Measurements from ENCODE around the gene AP1G1. TPM values are rescaled to one million over a fixed set of nuclear protein-coding genes. Genes with fewer than 3 reads are reported as not detected.

AP1G1 gene
- total RNA-seq, 1 experiment from 2014 or later: 139 TPM

GRCh38 chr16:71843572-71843971 is 34.9 kb upstream of the AP1G1 start:
- H3K27me3 Mint-ChIP-seq (ENCODE audit: insufficient read depth, unreplicated experiment): no peaks in the 10 kb centered on the region

DNA sequence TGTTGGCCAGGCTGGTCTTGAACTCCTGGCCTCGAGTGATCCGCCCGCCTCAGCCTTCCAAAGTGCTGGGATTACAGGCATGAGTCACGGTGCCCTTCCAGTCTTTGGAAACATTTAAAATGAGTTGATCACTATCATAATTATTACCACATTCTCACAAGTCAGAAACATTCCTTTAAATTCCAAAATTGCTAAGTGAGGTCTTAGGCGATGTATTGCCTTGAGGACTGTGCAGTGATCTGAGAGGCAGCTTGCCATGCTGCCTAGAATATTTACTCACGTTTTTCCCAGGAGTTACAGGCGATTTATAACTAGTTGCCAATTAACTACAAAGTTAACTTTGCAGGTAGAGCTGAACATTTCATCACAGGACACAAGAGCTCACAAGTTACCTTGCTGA is 31.4 kb upstream of the AP1G1 start:
- no peaks in the 10 kb centered on the region for H3K4me1 Mint-ChIP-seq (ENCODE audit: low read depth, unreplicated experiment)
- no peaks in the 10 kb centered on the region for H3K36me3 ChIP-seq (ENCODE audit: control insufficient read depth, insufficient read depth, low read length)
- TF ChIP-seq CTCF (IDR thresholded peaks at IDR 0.05; ENCODE audit: insufficient read depth in 1 of 2, low read depth in 1 of 2, low read length in 1 of 2, severe bottlenecking in 1 of 2, unreplicated experiment in 1 of 2): no peak
- no peak overlapping the region for H3K4me3 ChIP-seq (ENCODE audit: low read depth, low read length)
- POLR2A ChIA-PET: interaction anchor here (0.6 to 1.1 kb wide), 3 partner anchors 18 to 1369 kb away, joined by 3 read pairs; partner anchors contain the start of gene AP1G1
- CTCF ChIA-PET: interaction anchor here (0.5 kb wide), 1 partner anchor 275 kb away, joined by 5 read pairs; no protein-coding TSS in a partner anchor
- no peak overlapping the region for H3K27ac Mint-ChIP-seq (ENCODE audit: unreplicated experiment)
- no peaks in the 10 kb centered on the region for H3K27me3 Mint-ChIP-seq (ENCODE audit: insufficient read depth, unreplicated experiment)
- no peaks in the 10 kb centered on the region for H3K27me3 ChIP-seq (replicated peaks; ENCODE audit: control insufficient read depth, insufficient read depth, low read length)
- intact Hi-C loops (cut with micrococcal nuclease; ENCODE audit: unreplicated experiment): no loop called here
- H3K4me3 Mint-ChIP-seq (ENCODE audit: unreplicated experiment): no peak overlapping the region
- no TSS peak for BruUV-seq (replicated peaks)
- H3K9me3 ChIP-seq: no peaks in the 10 kb centered on the region
- no peaks in the 10 kb centered on the region for H3K9me3 Mint-ChIP-seq (ENCODE audit: unreplicated experiment)
- no peaks in the 10 kb centered on the region for H3K4me1 ChIP-seq
- peaks cover under 1% of the 10 kb centered on the region for H3K36me3 Mint-ChIP-seq (ENCODE audit: insufficient read depth, unreplicated experiment)
- DNase-seq: no peak

More at GRCh38 chr16:71843572-71843971, 34.9 kb upstream of the AP1G1 start:
- Histone ChIP-seq H3K36me3 (ENCODE audit: control insufficient read depth, insufficient read depth, low read length) (no peaks in the 10 kb centered on the region), H3K4me1 (peaks cover 8% of the 10 kb centered on the region; the same call in 1 of the 2 replicates), H3K9me3 (no peaks in the 10 kb centered on the region), H3K27me3 (replicated peaks; ENCODE audit: control insufficient read depth, insufficient read depth, low read length) (no peaks in the 10 kb centered on the region), H3K4me3 (ENCODE audit: low read depth, low read length) (no peak overlapping the region)
- intact Hi-C loops (cut with micrococcal nuclease; ENCODE audit: unreplicated experiment): no loop called here
- H3K36me3 Mint-ChIP-seq (ENCODE audit: insufficient read depth, unreplicated experiment): peaks cover 24% of the 10 kb centered on the region
- peaks cover 9% of the 10 kb centered on the region for H3K4me1 Mint-ChIP-seq (ENCODE audit: low read depth, unreplicated experiment)
- no TSS peak for BruUV-seq (replicated peaks)
- DNase-seq: no peak
- H3K9me3 Mint-ChIP-seq (ENCODE audit: unreplicated experiment): no peaks in the 10 kb centered on the region
- no peak overlapping the region for H3K4me3 Mint-ChIP-seq (ENCODE audit: unreplicated experiment)
- TF ChIP-seq CTCF (IDR thresholded peaks at IDR 0.05; ENCODE audit: insufficient read depth in 1 of 2, low read depth in 1 of 2, low read length in 1 of 2, severe bottlenecking in 1 of 2, unreplicated experiment in 1 of 2): no peak
- POLR2A ChIA-PET: no interaction called here
- CTCF ChIA-PET: no interaction called here
- H3K27ac Mint-ChIP-seq (ENCODE audit: unreplicated experiment): no peak overlapping the region

DNA sequence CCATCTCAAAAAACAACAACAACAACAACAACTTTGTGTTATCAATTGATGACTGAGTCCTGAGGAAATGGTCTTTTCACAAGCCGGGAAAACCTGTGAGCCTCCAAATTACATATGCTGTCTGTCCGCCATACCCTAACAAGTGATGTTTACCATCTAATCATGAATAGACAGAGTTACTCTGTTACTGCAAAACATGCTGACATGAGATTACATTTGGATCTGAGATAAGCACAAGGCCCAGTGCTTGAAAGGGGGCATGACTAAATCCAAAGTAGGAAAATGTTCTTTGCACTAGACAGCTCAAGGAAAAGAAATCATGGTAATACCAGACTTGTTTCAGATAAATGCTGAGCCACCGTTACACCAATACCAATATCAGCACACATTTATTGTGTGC is 28.5 kb upstream of the AP1G1 start:
- CTCF ChIA-PET: no interaction called here
- no peak overlapping the region for H3K4me3 Mint-ChIP-seq (ENCODE audit: unreplicated experiment)
- H3K36me3 Mint-ChIP-seq (ENCODE audit: insufficient read depth, unreplicated experiment): no peaks in the 10 kb centered on the region
- no peaks in the 10 kb centered on the region for H3K27me3 Mint-ChIP-seq (ENCODE audit: insufficient read depth, unreplicated experiment)
- intact Hi-C loops (cut with micrococcal nuclease; ENCODE audit: unreplicated experiment): no loop called here
- H3K9me3 Mint-ChIP-seq (ENCODE audit: unreplicated experiment): no peaks in the 10 kb centered on the region
- H3K9me3 ChIP-seq: no peaks in the 10 kb centered on the region
- H3K27ac Mint-ChIP-seq (ENCODE audit: unreplicated experiment): no peak overlapping the region
- no peaks in the 10 kb centered on the region for H3K27me3 ChIP-seq (replicated peaks; ENCODE audit: control insufficient read depth, insufficient read depth, low read length)
- H3K36me3 ChIP-seq (ENCODE audit: control insufficient read depth, insufficient read depth, low read length): no peaks in the 10 kb centered on the region
- H3K4me3 ChIP-seq (ENCODE audit: low read depth, low read length): no peak overlapping the region
- POLR2A ChIA-PET: no interaction called here
- DNase-seq: no peak
- no peaks in the 10 kb centered on the region; the same call in 1 of the 2 replicates for H3K4me1 ChIP-seq
- no TSS peak for BruUV-seq (replicated peaks)
- no peaks in the 10 kb centered on the region for H3K4me1 Mint-ChIP-seq (ENCODE audit: low read depth, unreplicated experiment)
- no peak for TF ChIP-seq CTCF (IDR thresholded peaks at IDR 0.05; ENCODE audit: insufficient read depth in 1 of 2, low read depth in 1 of 2, low read length in 1 of 2, severe bottlenecking in 1 of 2, unreplicated experiment in 1 of 2)

Data from Caco-2 (cell line).